DND-41 (cell line): ENCODE data around the gene IRF5.

ENCODE experiments used
- ATAC-seq: fragments of 200-7000 bp; cut with Tn5 transposase; 3 replicates; pipeline ENCODE4 v1.9.1; 2021; ENCODE audit warnings: low read depth; ENCODE audit not compliant: insufficient read depth
- DNase-seq: peaks from one replicate; pipeline ENCODE4 v3.0.0-alpha.2; 2020
- H2AFZ ChIP-seq: 2 replicates; pipeline ENCODE4 v1.6.0; 2012; ENCODE audit warnings: low read depth, low read length
- H3K27ac ChIP-seq: 2 replicates; pipeline ENCODE4 v1.5.1; 2012; ENCODE audit warnings: low read length, inconsistent platforms
- H3K27me3 ChIP-seq: fragments of 200-600 bp; sonication (generic); 2 replicates; pipeline ENCODE4 v1.6.0; 2012; ENCODE audit warnings: low read length, mild to moderate bottlenecking, inconsistent platforms; ENCODE audit not compliant: insufficient read depth, poor library complexity
- H3K36me3 ChIP-seq: 2 replicates; pipeline ENCODE4 v1.5.1; 2012; ENCODE audit warnings: low read length, inconsistent platforms; ENCODE audit not compliant: insufficient read depth
- H3K4me1 ChIP-seq: 2 replicates; pipeline ENCODE4 v1.5.1; 2012; ENCODE audit warnings: mild to moderate bottlenecking, low read length; ENCODE audit not compliant: insufficient read depth
- H3K4me2 ChIP-seq: 2 replicates; pipeline ENCODE4 v1.6.0; 2012; ENCODE audit warnings: mild to moderate bottlenecking, moderate library complexity, low read length, inconsistent platforms; ENCODE audit not compliant: insufficient read depth
- H3K4me3 ChIP-seq, 2 experiments: fragments of 200-600 bp in 1 of 2; shearing (Covaris generic) in 1 of 2; 2 replicates each; pipeline ENCODE4 v1.5.1; 2012 to 2016; ENCODE audit warnings: inconsistent platforms in 2 of 2, low read length in 2 of 2, mild to moderate bottlenecking in 2 of 2, low read depth in 1 of 2, moderate library complexity in 1 of 2
- H3K79me2 ChIP-seq: 2 replicates; pipeline ENCODE4 v1.6.0; 2012; ENCODE audit warnings: low read length, inconsistent platforms; ENCODE audit not compliant: insufficient read depth
- H3K9ac ChIP-seq: 2 replicates; pipeline ENCODE4 v1.6.0; 2012; ENCODE audit warnings: low read depth, mild to moderate bottlenecking, inconsistent platforms, low read length, moderate library complexity
- H3K9me3 ChIP-seq: 2 replicates; pipeline ENCODE4 v1.5.1; 2012; ENCODE audit warnings: low read length, moderate library complexity, mild to moderate bottlenecking, inconsistent platforms; ENCODE audit not compliant: insufficient read depth, severe bottlenecking
- H4K20me1 ChIP-seq: 2 replicates; pipeline ENCODE4 v1.6.0; 2012; ENCODE audit warnings: low read length; ENCODE audit not compliant: insufficient read depth
- EZH2 ChIP-seq: IDR thresholded peaks from 3 replicates; pipeline ENCODE4 v1.6.1; 2012; ENCODE audit warnings: borderline replicate concordance, low read depth, mild to moderate bottlenecking, moderate library complexity, low read length, inconsistent platforms; ENCODE audit not compliant: severe bottlenecking
- TF ChIP-seq, protein P1 (sequence below): IDR thresholded peaks from 2 replicates; pipeline ENCODE4 v1.5.1; 2012; ENCODE audit warnings: borderline replicate concordance, low read length, moderate library complexity, mild to moderate bottlenecking; ENCODE audit not compliant: poor library complexity, severe bottlenecking; ENCODE audit errors: extremely low read depth

The IRF5 gene

DNA sequence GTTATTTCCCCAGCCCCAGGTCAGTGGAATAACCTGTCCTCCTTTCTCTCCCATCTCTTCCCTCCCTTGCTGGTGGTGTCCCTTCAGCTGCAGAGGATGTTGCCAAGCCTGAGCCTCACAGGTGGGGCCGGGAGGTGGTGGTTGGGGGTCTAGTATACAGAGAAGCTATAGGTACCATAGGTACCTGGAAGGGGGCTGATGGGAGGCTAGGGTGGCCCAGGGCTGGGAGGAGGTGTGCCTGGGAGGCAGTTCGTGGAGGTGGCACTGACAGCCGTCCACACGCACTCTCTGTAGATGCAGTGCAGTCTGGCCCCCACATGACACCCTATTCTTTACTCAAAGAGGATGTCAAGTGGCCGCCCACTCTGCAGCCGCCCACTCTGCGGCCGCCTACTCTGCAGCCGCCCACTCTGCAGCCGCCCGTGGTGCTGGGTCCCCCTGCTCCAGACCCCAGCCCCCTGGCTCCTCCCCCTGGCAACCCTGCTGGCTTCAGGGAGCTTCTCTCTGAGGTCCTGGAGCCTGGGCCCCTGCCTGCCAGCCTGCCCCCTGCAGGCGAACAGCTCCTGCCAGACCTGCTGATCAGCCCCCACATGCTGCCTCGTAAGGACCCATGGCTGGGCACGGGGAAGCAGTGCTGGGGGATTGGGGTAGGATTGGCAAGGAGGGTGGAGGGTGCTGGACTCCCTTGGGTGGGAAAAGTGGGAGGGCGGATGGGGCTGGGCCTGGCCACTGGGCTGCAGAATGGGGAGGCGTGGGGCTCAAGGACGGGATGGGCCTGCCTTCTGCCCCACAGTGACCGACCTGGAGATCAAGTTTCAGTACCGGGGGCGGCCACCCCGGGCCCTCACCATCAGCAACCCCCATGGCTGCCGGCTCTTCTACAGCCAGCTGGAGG is 9.5 kb downstream of the IRF5 start:
- no peaks in the 10 kb centered on the region for H3K9me3 ChIP-seq
- DNase-seq (peak; percentile 27), ATAC-seq (peak; percentile 55)
- no peak overlapping the region for H3K4me2 ChIP-seq
- TF ChIP-seq, protein P1, sequence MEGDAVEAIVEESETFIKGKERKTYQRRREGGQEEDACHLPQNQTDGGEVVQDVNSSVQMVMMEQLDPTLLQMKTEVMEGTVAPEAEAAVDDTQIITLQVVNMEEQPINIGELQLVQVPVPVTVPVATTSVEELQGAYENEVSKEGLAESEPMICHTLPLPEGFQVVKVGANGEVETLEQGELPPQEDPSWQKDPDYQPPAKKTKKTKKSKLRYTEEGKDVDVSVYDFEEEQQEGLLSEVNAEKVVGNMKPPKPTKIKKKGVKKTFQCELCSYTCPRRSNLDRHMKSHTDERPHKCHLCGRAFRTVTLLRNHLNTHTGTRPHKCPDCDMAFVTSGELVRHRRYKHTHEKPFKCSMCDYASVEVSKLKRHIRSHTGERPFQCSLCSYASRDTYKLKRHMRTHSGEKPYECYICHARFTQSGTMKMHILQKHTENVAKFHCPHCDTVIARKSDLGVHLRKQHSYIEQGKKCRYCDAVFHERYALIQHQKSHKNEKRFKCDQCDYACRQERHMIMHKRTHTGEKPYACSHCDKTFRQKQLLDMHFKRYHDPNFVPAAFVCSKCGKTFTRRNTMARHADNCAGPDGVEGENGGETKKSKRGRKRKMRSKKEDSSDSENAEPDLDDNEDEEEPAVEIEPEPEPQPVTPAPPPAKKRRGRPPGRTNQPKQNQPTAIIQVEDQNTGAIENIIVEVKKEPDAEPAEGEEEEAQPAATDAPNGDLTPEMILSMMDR = peak; percentile 49
- no peak for TF ChIP-seq EZH2
- H3K27ac ChIP-seq = no peak overlapping the region
- H3K9ac ChIP-seq = no peak overlapping the region
- H2AFZ ChIP-seq = no peak overlapping the region
- no peaks in the 10 kb centered on the region for H4K20me1 ChIP-seq
- no peaks in the 10 kb centered on the region for H3K79me2 ChIP-seq
- no peaks in the 10 kb centered on the region for H3K4me1 ChIP-seq
- H3K4me3 ChIP-seq = no peak overlapping the region
- H3K36me3 ChIP-seq = peaks cover 6% of the 10 kb centered on the region; the same call in 1 of the 2 replicates
- H3K27me3 ChIP-seq = no peaks in the 10 kb centered on the region

DNA sequence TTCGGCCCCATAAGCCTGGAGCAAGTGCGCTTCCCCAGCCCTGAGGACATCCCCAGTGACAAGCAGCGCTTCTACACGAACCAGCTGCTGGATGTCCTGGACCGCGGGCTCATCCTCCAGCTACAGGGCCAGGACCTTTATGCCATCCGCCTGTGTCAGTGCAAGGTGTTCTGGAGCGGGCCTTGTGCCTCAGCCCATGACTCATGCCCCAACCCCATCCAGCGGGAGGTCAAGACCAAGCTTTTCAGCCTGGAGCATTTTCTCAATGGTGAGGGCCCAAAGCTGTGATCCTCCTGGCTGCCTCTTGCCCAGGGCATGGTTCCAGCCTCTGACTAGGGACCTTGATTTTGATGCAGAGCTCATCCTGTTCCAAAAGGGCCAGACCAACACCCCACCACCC is 10.1 kb downstream of the IRF5 start:
- Histone ChIP-seq H3K9ac (no peak overlapping the region), H3K79me2 (no peaks in the 10 kb centered on the region), H4K20me1 (no peaks in the 10 kb centered on the region), H3K27me3 (no peaks in the 10 kb centered on the region), H3K4me3 (no peak overlapping the region), H3K9me3 (no peaks in the 10 kb centered on the region), H3K27ac (no peak overlapping the region), H2AFZ (no peak overlapping the region), H3K36me3 (peaks cover 13% of the 10 kb centered on the region; the same call in 1 of the 2 replicates), H3K4me2 (no peak overlapping the region), H3K4me1 (no peaks in the 10 kb centered on the region)
- DNase-seq (no peak), ATAC-seq (peak; percentile 12; the same call in 1 of the 3 replicates)
- no peak for TF ChIP-seq EZH2
- TF ChIP-seq, protein P1 = no peak

DNA sequence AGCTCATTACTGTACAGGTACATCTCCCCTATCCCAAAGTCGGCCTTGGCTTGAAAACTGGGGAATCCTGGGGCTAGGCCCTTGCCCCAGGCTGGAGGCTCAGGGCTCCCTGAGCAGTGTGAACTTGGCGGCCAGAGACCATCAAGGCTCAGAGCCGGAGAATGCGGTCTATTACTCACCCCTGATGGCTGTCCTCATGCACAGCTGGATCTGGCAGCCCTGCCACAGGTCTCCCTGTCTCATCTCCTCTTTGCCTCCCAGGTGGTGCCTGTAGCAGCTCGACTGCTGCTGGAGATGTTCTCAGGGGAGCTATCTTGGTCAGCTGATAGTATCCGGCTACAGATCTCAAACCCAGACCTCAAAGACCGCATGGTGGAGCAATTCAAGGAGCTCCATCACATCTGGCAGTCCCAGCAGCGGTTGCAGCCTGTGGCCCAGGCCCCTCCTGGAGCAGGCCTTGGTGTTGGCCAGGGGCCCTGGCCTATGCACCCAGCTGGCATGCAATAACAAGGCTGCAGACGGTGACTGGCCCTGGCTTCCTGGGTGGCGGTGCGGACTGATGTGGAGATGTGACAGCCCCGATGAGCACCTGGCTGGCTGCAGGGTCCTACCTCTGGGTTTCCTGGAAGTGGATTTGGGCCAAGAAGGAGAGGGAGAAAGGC is 10.7 kb downstream of the IRF5 start:
- Histone ChIP-seq H3K27ac (no peak overlapping the region), H3K4me2 (no peak overlapping the region), H3K79me2 (no peaks in the 10 kb centered on the region), H3K4me3 (no peak overlapping the region), H2AFZ (no peak overlapping the region), H3K36me3 (peaks cover 19% of the 10 kb centered on the region), H3K27me3 (no peaks in the 10 kb centered on the region), H3K9me3 (no peaks in the 10 kb centered on the region), H3K9ac (no peak overlapping the region), H4K20me1 (no peaks in the 10 kb centered on the region), H3K4me1 (no peaks in the 10 kb centered on the region)
- DNase-seq (no peak), ATAC-seq (peak; percentile 22; the same call in 2 of the 3 replicates)
- TF ChIP-seq EZH2 = no peak
- TF ChIP-seq, protein P1 = no peak
